HepG2 (cell line): Measurements from ENCODE around the gene MFAP3L. TPM values are rescaled to one million over a fixed set of nuclear protein-coding genes. Genes with fewer than 3 reads are reported as not detected.

Experiments
- ADNP ChIP-seq: sonication (generic); formaldehyde crosslinking; IDR thresholded peaks from 2 replicates; pipeline ENCODE4 v1.4.0; 2020; ENCODE audit warnings: missing genetic modification reagents
- CENPX ChIP-seq: sonication (generic); formaldehyde crosslinking; IDR thresholded peaks from 2 replicates; pipeline ENCODE4 v1.9.0; 2021; ENCODE audit warnings: mild to moderate bottlenecking, missing genetic modification reagents, moderate library complexity
- LBX2 ChIP-seq: sonication (generic); formaldehyde crosslinking; IDR thresholded peaks from 2 replicates; pipeline ENCODE4 v1.5.0; 2020; ENCODE audit warnings: missing genetic modification reagents, mild to moderate bottlenecking, borderline replicate concordance
- PHF20 ChIP-seq: sonication (generic); formaldehyde crosslinking; IDR thresholded peaks from 2 replicates; pipeline ENCODE4 v1.5.0; 2020; ENCODE audit warnings: mild to moderate bottlenecking, missing genetic modification reagents
- SMAD3 ChIP-seq: sonication (generic); formaldehyde crosslinking; IDR thresholded peaks from 2 replicates; pipeline ENCODE4 v1.4.0; 2020; ENCODE audit warnings: missing genetic modification reagents
- SPEN ChIP-seq: sonication (generic); formaldehyde crosslinking; IDR thresholded peaks from 2 replicates; pipeline ENCODE4 v1.5.1; 2020; ENCODE audit warnings: low read depth, mild to moderate bottlenecking, missing genetic modification reagents
- ZNF496 ChIP-seq: sonication (generic); formaldehyde crosslinking; IDR thresholded peaks from 2 replicates; pipeline ENCODE4 v1.8.1; 2023; ENCODE audit warnings: mild to moderate bottlenecking, moderate library complexity, missing genetic modification reagents; ENCODE audit not compliant: insufficient replicate concordance
- ZSCAN9 ChIP-seq: IDR thresholded peaks from 2 replicates; pipeline ENCODE4 v1.6.1; 2016; ENCODE audit warnings: borderline replicate concordance
- polyA plus RNA-seq, 8 experiments: library from polyadenylated mRNA; depleted of rRNA in 3 of 8; stranded (reverse) in 7 of 8; unstranded in 1 of 8; fragments of >200 nt; fragmentation: Illumina TruSeq in 4 of 8; extraction: Trizol in 4 of 8; gene quantifications; 2 replicates each; pipeline versions ENCODE4 v1.2.1 to v1.2.3, GENCODE V29; 2011 to 2016; ENCODE audit warnings: low read depth in 4 of 8, missing spikeins in 1 of 8, mixed read lengths in 1 of 8; ENCODE audit not compliant: insufficient read depth in 1 of 8
- total RNA-seq, 5 experiments: library from RNA; depleted of rRNA; stranded (reverse); fragments of >200 nt; fragmentation: Illumina TruSeq; extraction: Trizol; gene quantifications; 2 replicates each; pipeline ENCODE4 v1.2.3, GENCODE V29; 2016; ENCODE audit warnings: low read depth in 1 of 5
- TF ChIP-seq, protein P1 (sequence below): sonication (generic); formaldehyde crosslinking; IDR thresholded peaks from 2 replicates; pipeline ENCODE4 v1.8.0; 2022; ENCODE audit warnings: mild to moderate bottlenecking, missing genetic modification reagents
- TF ChIP-seq, protein P2 (sequence below): sonication (generic); formaldehyde crosslinking; IDR thresholded peaks from 2 replicates; pipeline ENCODE4 v1.9.0; 2021; ENCODE audit warnings: missing genetic modification reagents, mild to moderate bottlenecking, borderline replicate concordance

MFAP3L gene
- total and polyA plus RNA-seq, 2 of the 13 experiments (the other 11 are each of a cell fraction or from before 2014, with no cell fraction given), result 1.5 to 3.6 TPM

DNA sequence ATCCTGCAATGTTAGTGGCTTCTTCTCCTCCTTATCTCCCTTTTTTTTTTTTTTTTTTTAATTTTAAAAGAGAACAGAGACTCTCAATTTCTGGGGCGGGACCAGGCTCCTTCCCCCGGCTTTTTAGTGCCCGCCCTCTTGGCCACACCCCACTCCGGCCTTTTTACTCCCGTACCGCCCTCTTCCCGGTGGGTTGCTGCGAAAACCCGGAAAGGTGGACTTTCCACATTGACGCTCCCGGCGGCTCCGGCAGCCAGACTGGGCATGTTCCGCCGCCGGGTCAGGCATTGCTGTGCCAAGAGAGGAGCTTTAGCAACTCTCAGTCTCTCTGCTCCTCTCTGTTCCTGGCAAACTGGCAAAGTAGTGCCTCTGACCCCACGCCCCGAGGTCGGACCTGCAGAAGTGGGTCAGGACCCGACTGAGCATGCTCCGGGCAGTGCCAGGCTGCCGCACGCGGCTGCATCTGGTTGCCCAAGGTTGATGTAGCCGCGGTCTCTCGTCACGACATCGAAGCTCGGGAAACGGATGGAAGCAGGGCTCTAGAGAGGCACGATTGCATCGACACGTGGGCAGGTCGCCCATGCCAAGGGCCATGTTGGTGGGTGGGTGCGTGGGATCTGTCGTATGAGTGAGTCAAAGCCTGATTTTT lies 1.1 kb upstream of the MFAP3L start (continued):
- TF ChIP-seq CENPX (CRISPR knock-in tag), result no peak
- TF ChIP-seq, protein P1, sequence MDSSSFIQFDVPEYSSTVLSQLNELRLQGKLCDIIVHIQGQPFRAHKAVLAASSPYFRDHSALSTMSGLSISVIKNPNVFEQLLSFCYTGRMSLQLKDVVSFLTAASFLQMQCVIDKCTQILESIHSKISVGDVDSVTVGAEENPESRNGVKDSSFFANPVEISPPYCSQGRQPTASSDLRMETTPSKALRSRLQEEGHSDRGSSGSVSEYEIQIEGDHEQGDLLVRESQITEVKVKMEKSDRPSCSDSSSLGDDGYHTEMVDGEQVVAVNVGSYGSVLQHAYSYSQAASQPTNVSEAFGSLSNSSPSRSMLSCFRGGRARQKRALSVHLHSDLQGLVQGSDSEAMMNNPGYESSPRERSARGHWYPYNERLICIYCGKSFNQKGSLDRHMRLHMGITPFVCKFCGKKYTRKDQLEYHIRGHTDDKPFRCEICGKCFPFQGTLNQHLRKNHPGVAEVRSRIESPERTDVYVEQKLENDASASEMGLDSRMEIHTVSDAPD (CRISPR knock-in tag), result peak; percentile 45; the same call in 1 of the 2 replicates
- no peak for TF ChIP-seq ZNF496 (CRISPR knock-in tag)
- TF ChIP-seq PHF20, result 0 out of 2 replicates have a peak, but pooled peaks have one; percentile 40
- TF ChIP-seq, protein P2, sequence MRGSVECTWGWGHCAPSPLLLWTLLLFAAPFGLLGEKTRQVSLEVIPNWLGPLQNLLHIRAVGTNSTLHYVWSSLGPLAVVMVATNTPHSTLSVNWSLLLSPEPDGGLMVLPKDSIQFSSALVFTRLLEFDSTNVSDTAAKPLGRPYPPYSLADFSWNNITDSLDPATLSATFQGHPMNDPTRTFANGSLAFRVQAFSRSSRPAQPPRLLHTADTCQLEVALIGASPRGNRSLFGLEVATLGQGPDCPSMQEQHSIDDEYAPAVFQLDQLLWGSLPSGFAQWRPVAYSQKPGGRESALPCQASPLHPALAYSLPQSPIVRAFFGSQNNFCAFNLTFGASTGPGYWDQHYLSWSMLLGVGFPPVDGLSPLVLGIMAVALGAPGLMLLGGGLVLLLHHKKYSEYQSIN (CRISPR knock-in tag), result no peak
- no peak for TF ChIP-seq LBX2
- TF ChIP-seq ADNP (CRISPR knock-in tag), result no peak
- TF ChIP-seq ZSCAN9 (CRISPR knock-in tag), result peak; percentile 61; the same call in 1 of the 2 replicates
- TF ChIP-seq SPEN (CRISPR knock-in tag), result peak; percentile 44
- TF ChIP-seq SMAD3 (CRISPR knock-in tag), result 0 out of 2 replicates have a peak, but pooled peaks have one; percentile 29
